H9 (cell line): ENCODE measurements around the gene DACT2. TPM values are rescaled to one million over a fixed set of nuclear protein-coding genes. Genes with fewer than 3 reads are reported as not detected.

ENCODE experiments used
- DNase-seq: peaks from one replicate; pipeline ENCODE4 v3.0.0-alpha.2; 2017
- H2AFZ ChIP-seq: one replicate; pipeline ENCODE4 v1.6.1; 2013; ENCODE audit warnings: mild to moderate bottlenecking, low read length, control low read depth, moderate library complexity
- H2AK5ac ChIP-seq: 2 replicates; pipeline ENCODE4 v1.6.1; 2013; ENCODE audit warnings: low read length, control low read depth, mixed read lengths; ENCODE audit not compliant: insufficient read length
- H2BK120ac ChIP-seq: one replicate; pipeline ENCODE4 v1.6.1; 2013; ENCODE audit warnings: low read depth, mild to moderate bottlenecking, low read length, control low read depth, inconsistent platforms; ENCODE audit not compliant: poor library complexity, severe bottlenecking
- H2BK12ac ChIP-seq: 2 replicates; pipeline ENCODE4 v1.6.1; 2013; ENCODE audit warnings: low read length, control low read depth, mixed read lengths, low read depth; ENCODE audit not compliant: insufficient read length
- H2BK15ac ChIP-seq: 2 replicates; pipeline ENCODE4 v1.6.1; 2013; ENCODE audit warnings: low read depth, low read length, control low read depth
- H2BK20ac ChIP-seq: one replicate; pipeline ENCODE4 v1.6.1; 2013; ENCODE audit warnings: low read depth, mild to moderate bottlenecking, low read length, control low read depth, inconsistent platforms; ENCODE audit not compliant: poor library complexity, severe bottlenecking
- H2BK5ac ChIP-seq: 2 replicates; pipeline ENCODE4 v1.6.1; 2013; ENCODE audit warnings: low read length, control low read depth, mixed read lengths; ENCODE audit not compliant: insufficient read length
- H3K14ac ChIP-seq: 2 replicates; pipeline ENCODE4 v1.6.1; 2013; ENCODE audit warnings: low read length, control low read depth; ENCODE audit not compliant: insufficient read depth
- H3K18ac ChIP-seq: 2 replicates; pipeline ENCODE4 v1.6.1; 2013; ENCODE audit warnings: low read depth, mild to moderate bottlenecking, mixed read lengths, low read length, control low read depth; ENCODE audit not compliant: insufficient read length
- H3K23ac ChIP-seq: 2 replicates; pipeline ENCODE4 v1.6.1; 2013; ENCODE audit warnings: low read length, control low read depth, mixed read lengths, low read depth; ENCODE audit not compliant: insufficient read length
- H3K23me2 ChIP-seq: 2 replicates; pipeline ENCODE4 v1.6.1; 2013; ENCODE audit warnings: low read depth, mild to moderate bottlenecking, mixed read lengths, low read length, control low read depth; ENCODE audit not compliant: insufficient read length, poor library complexity, severe bottlenecking
- H3K27ac ChIP-seq: 2 replicates; pipeline ENCODE4 v1.5.1; 2013; ENCODE audit warnings: low read length, control low read depth, mixed read lengths, low read depth; ENCODE audit not compliant: insufficient read length
- H3K27me3 ChIP-seq: 2 replicates; pipeline ENCODE4 v1.6.1; 2013; ENCODE audit warnings: low read length, control low read depth, inconsistent platforms; ENCODE audit not compliant: insufficient read depth
- H3K4ac ChIP-seq: 2 replicates; pipeline ENCODE4 v1.6.1; 2013; ENCODE audit warnings: low read depth, mild to moderate bottlenecking, control low read depth, inconsistent platforms, low read length, moderate library complexity
- H3K4me1 ChIP-seq: 2 replicates; pipeline ENCODE4 v1.6.1; 2013; ENCODE audit warnings: low read length, control low read depth, inconsistent platforms; ENCODE audit not compliant: insufficient read depth
- H3K4me2 ChIP-seq: 2 replicates; pipeline ENCODE4 v1.6.1; 2013; ENCODE audit warnings: low read length, control low read depth, mixed read lengths; ENCODE audit not compliant: insufficient read length, insufficient read depth
- H3K56ac ChIP-seq: 2 replicates; pipeline ENCODE4 v1.6.1; 2013; ENCODE audit warnings: low read depth, mild to moderate bottlenecking, mixed read lengths, low read length, control low read depth; ENCODE audit not compliant: insufficient read length
- H3K79me1 ChIP-seq: 2 replicates; pipeline ENCODE4 v1.6.1; 2013; ENCODE audit warnings: low read depth, mild to moderate bottlenecking, moderate library complexity, low read length, control low read depth, inconsistent platforms; ENCODE audit not compliant: insufficient read depth, poor library complexity, severe bottlenecking
- H3K79me2 ChIP-seq: 2 replicates; pipeline ENCODE4 v1.6.1; 2013; ENCODE audit warnings: low read length, control low read depth, inconsistent platforms; ENCODE audit not compliant: insufficient read depth
- H3K9ac ChIP-seq: 2 replicates; pipeline ENCODE4 v1.6.1; 2013; ENCODE audit warnings: low read length, control low read depth, mixed read lengths; ENCODE audit not compliant: insufficient read length; ENCODE audit errors: extremely low read depth
- H3K9me3 ChIP-seq: one replicate; pipeline ENCODE4 v1.6.1; 2013; ENCODE audit warnings: low read depth, low read length, inconsistent platforms; ENCODE audit not compliant: control insufficient read depth
- H3T11ph ChIP-seq: one replicate; pipeline ENCODE4 v1.6.1; 2013; ENCODE audit warnings: mild to moderate bottlenecking, low read length, control low read depth, inconsistent platforms
- H4K20me1 ChIP-seq: one replicate; pipeline ENCODE4 v1.6.1; 2013; ENCODE audit not compliant: control insufficient read depth, insufficient read length, insufficient read depth
- H4K5ac ChIP-seq: 2 replicates; pipeline ENCODE4 v1.6.1; 2013; ENCODE audit warnings: low read depth, mild to moderate bottlenecking, mixed read lengths, low read length, control low read depth; ENCODE audit not compliant: insufficient read length
- H4K8ac ChIP-seq: replicated peaks from 2 replicates; pipeline ENCODE4 v1.6.1; 2013; ENCODE audit warnings: low read length, control low read depth, mixed read lengths, low read depth; ENCODE audit not compliant: insufficient read length
- H4K91ac ChIP-seq: 2 replicates; pipeline ENCODE4 v1.6.1; 2013; ENCODE audit warnings: low read depth, mild to moderate bottlenecking, moderate library complexity, mixed read lengths, low read length, control low read depth; ENCODE audit not compliant: insufficient read length
- H3K27ac Mint-ChIP-seq, 3 experiments: 2 replicates in 2 of 3; 3 replicates in 1 of 3; pipeline ENCODE4 v1.8.0; 2020 to 2021; ENCODE audit warnings: mixed read lengths in 3 of 3, mild to moderate bottlenecking in 1 of 3, moderate library complexity in 1 of 3
- H3K27me3 Mint-ChIP-seq: 2 replicates; pipeline ENCODE4 v1.8.0; 2021; ENCODE audit warnings: low read depth, mild to moderate bottlenecking, moderate library complexity, mixed read lengths
- H3K36me3 Mint-ChIP-seq, 3 experiments: 2 replicates in 2 of 3; 3 replicates in 1 of 3; pipeline ENCODE4 v1.8.0; 2020 to 2021; ENCODE audit warnings: low read depth in 3 of 3, mixed read lengths in 3 of 3; ENCODE audit not compliant: insufficient read depth in 1 of 3
- H3K4me1 Mint-ChIP-seq, 2 experiments: 2 replicates each; pipeline ENCODE4 v1.8.0; 2020; ENCODE audit warnings: mixed read lengths in 2 of 2
- H3K4me3 Mint-ChIP-seq, 2 experiments: 2 replicates in 1 of 2; 3 replicates in 1 of 2; pipeline ENCODE4 v1.8.0; 2020 to 2021; ENCODE audit warnings: mild to moderate bottlenecking in 2 of 2, mixed read lengths in 2 of 2, moderate library complexity in 1 of 2
- H3K9me3 Mint-ChIP-seq, 2 experiments: 2 replicates in 1 of 2; 3 replicates in 1 of 2; pipeline ENCODE4 v1.8.0; 2020; ENCODE audit warnings: mild to moderate bottlenecking in 2 of 2, mixed read lengths in 2 of 2, moderate library complexity in 1 of 2
- CTCF ChIP-seq: fragments of 200-600 bp; sonication (generic); conservative IDR thresholded peaks from 3 replicates; pipeline ENCODE4 v1.8.0; 2021; ENCODE audit warnings: antibody characterized with exemption, mild to moderate bottlenecking
- WGBS: extraction: QIAGEN DNeasy Blood & Tissue Kit; methylation state at CpG from one replicate; pipeline ENCODE4 v1.1.7; 2013; ENCODE audit warnings: missing lambda C conversion rate, low lambda C conversion rate, mixed read lengths; ENCODE audit not compliant: insufficient read length; ENCODE audit errors: extremely low coverage; 5-methylcytosine and 5-hydroxymethylcytosine counted together
- total RNA-seq: library from RNA; stranded (reverse); gene quantifications from 2 replicates; pipeline ENCODE4 v1.2.1, GENCODE V29; 2021

The DACT2 gene
- total RNA-seq, 1 experiment from 2014 or later, result 1.8 TPM

GRCh38 chr6:168310945-168311344 lies 8.6 kb downstream of the DACT2 start:
- Histone ChIP-seq H3K27me3 (no peaks in the 10 kb centered on the region), H3K56ac (no peak overlapping the region), H2AK5ac (no peak overlapping the region), H2BK20ac (no peak overlapping the region), H3K9ac (no peak overlapping the region), H3K4me2 (no peak overlapping the region), H4K91ac (no peak overlapping the region), H3K23me2 (no peaks in the 10 kb centered on the region), H4K20me1 (no peaks in the 10 kb centered on the region), H3K9me3 (no peaks in the 10 kb centered on the region), H3K79me2 (no peaks in the 10 kb centered on the region), H3T11ph (no peak overlapping the region), H4K5ac (no peak overlapping the region), H2BK12ac (no peak overlapping the region), H3K23ac (no peak overlapping the region), H4K8ac (no peak overlapping the region), H2BK15ac (no peak overlapping the region), H3K79me1 (no peaks in the 10 kb centered on the region), H2BK5ac (no peak overlapping the region), H2BK120ac (no peak overlapping the region), H2AFZ (no peak overlapping the region), H3K4ac (no peak overlapping the region), H3K18ac (no peak overlapping the region), H3K27ac (no peak overlapping the region), H3K4me1 (peaks cover 9% of the 10 kb centered on the region), H3K14ac (no peak overlapping the region)
- Mint-ChIP-seq H3K9me3 (no peaks in the 10 kb centered on the region; a peak in 1 of 5 replicates), H3K36me3 (peaks cover 0 to 11% (median 11%) of the 10 kb centered on the region in 3 experiments; a peak in 6 of 7 replicates), H3K4me1 (peaks cover 36 to 43% of the 10 kb centered on the region in 2 experiments), H3K27me3 (peaks cover 19% of the 10 kb centered on the region), H3K27ac (no peak overlapping the region; a peak in 1 of 7 replicates), H3K4me3 (no peak overlapping the region)
- WGBS, result no CpG with 5 or more reads among the region's 10 CpGs
- TF ChIP-seq CTCF, result no peak
- no peak for DNase-seq
